HG03095 (cell line): ENCODE measurements around the gene POLR3GL.

Source experiments
- ATAC-seq: cut with Tn5 transposase; IDR thresholded peaks from one replicate; pipeline ENCODE4 v1.9.1; 2021; ENCODE audit warnings: moderate library complexity; ENCODE audit not compliant: unreplicated experiment

Gene POLR3GL

GRCh38 chr1:145947551-145947950 lies 16.9 kb upstream of the POLR3GL start:
- no peak for ATAC-seq

DNA sequence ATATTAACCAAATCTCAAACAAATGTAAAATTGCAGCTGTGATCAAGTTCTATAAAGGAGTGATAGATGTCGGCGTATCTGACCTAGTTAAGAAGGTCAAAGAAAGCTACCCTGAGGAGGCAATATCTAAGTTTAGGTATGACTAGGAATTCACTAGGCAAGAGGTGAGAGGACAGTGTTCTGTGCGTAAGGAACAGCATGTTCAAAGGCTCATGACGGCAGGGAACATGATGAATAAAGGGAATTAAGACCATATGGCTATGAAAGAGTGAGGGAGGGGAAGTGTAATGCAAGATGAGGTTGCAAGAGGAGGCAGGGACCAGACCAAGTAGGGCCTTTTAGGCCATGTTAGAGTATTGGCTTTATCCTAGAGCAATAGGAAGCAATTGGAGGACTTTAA lies 15.3 kb upstream of the POLR3GL start:
- ATAC-seq: no peak

GRCh38 chr1:145951526-145951925 lies 13.0 kb upstream of the POLR3GL start:
- ATAC-seq: no peak

DNA sequence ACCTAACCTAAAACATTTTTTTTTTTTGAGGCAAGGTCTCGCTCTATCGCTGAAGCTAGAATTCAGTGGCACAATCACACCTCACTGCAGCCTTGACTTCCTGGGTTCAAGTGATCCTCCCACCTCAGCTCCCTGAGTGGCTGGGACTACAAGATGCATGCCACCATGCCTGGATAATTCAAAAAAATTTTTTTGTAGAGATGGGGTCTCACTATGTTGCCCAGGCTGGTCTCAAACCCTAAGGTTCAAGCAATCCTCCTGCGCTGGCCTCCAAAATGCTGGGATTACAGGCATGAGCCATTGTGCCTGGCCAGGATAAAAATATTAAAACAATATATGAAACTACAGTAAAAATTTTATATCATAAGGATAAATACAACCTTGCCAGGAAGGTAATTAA lies 11.6 kb upstream of the POLR3GL start:
- ATAC-seq: no peak

GRCh38 chr1:145953861-145954260 lies 10.6 kb upstream of the POLR3GL start:
- no peak for ATAC-seq

DNA sequence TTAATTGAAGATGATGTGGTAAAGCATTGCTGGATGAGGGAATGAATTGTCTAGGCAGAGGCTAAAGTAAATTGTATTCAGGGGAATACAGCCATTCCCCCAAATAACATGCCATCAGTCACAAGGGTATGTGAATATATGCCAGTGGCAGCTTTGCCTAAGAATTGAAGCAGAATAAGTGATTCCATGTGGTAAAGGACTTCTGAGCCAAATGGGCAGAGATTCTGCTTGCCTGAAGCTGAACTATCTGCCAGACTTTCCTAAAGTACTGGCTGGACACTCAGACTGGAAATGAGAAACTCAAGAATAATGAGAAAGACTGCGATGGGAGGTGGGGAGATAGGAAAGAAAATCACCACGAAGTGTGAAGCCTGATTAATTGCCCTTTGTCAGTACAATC lies 9.1 kb upstream of the POLR3GL start:
- ATAC-seq: no peak

- no peak for ATAC-seq
These were observed 8.1 kb upstream of the POLR3GL start for GRCh38 chr1:145956361-145956760.

GRCh38 chr1:145956781-145957442 lies 7.6 kb upstream of the POLR3GL start:
- no peak for ATAC-seq

DNA sequence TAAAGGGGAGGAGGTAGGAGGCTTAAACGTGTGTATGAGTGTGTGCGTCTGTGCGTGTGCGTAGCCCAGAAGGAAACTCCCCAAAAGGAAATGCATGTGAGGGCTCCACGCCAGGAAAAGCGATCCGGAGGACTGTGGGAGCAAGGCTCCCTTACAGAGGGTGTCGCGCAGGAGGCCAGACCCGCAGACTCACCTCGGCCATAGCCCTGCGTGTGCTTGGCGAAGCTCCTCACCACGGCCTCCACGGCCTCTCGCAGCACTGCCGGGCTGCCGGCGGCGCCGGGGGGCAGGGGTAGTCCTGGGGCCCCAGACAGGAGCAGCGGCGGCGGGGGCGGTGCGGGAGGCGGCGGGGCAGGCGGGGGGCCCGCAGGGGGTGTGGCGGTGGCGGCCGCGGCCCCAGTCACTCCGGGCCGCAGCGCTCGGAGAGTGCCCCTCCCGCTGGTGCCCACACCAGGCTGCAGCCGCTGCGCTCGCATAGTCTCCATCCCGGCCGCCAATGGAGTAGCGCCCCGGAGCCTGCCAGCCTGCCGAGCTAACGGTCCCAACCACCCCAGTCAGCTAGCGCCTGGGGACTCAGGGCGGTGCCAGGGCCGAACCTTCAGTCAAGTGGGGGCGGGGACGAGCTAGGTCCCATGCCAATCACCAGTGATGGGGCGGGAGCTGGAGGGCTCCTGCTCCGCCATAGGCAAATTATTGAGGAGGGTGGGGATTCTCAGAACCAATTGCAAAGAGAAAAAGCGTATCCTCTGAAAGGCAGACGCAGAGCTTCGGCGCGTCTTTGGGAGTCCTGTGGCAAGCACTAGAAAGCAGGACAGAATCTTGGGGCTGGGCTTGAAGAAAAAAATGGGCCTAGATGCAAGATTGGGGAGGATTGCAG lies 6.8 kb upstream of the POLR3GL start, which contains the start of gene LIX1L:
Gene LIX1L (minus strand): TSS at position 575 of the 877 bp plus-strand sequence. CDS start 90 bp downstream, at position 485.
- peak; percentile 75 for ATAC-seq

GRCh38 chr1:145958734-145959133 lies 5.8 kb upstream of the POLR3GL start:
- ATAC-seq: no peak

- no peak for ATAC-seq
These were observed 5.2 kb upstream of the POLR3GL start for GRCh38 chr1:145959333-145959732.

DNA sequence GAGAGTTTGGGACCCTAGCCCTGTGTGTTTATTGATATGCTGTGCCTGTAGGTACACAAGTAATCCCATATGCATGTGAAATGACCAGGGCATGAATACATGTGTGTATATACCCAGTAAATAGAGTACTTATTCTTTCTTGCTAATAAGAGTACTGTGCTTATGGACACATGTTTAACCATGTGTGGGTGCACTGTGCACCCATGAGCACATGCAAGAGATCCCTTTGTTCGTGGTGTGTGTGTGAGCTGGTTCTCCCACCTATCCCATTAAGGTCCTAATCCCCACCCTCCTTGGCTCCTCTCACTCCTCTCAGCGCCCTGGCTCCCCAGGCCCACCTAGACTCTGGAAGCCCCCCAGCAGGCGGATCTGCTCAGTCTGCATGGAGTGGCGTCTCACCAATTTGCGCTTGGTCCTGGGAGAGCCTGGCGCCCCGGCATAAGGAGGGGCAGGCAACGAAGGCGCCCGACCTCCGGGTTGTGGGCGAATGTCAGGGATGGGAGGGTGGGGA lies 4.5 kb upstream of the POLR3GL start:
- ATAC-seq: no peak

GRCh38 chr1:145960468-145961108 lies 3.9 kb upstream of the POLR3GL start:
- ATAC-seq: no peak

DNA sequence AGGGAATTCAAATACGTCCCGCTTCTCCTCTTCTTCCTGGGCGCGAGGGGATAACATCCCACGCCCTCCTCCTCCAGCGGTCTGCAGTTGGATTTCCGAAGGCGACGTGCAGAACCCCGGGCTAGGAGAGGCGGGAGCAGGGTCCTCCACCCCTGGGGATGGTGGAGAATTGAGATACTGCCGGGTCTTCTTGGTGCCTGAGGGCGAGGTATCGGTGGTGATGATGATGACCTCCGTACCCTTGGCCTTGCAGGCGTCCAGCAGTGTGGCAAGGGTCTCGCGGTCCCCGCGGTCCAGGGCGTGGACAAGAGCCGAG lies 3.4 kb upstream of the POLR3GL start:
- ATAC-seq: no peak

GRCh38 chr1:145961425-145962156 lies 2.9 kb upstream of the POLR3GL start:
- no peak for ATAC-seq

DNA sequence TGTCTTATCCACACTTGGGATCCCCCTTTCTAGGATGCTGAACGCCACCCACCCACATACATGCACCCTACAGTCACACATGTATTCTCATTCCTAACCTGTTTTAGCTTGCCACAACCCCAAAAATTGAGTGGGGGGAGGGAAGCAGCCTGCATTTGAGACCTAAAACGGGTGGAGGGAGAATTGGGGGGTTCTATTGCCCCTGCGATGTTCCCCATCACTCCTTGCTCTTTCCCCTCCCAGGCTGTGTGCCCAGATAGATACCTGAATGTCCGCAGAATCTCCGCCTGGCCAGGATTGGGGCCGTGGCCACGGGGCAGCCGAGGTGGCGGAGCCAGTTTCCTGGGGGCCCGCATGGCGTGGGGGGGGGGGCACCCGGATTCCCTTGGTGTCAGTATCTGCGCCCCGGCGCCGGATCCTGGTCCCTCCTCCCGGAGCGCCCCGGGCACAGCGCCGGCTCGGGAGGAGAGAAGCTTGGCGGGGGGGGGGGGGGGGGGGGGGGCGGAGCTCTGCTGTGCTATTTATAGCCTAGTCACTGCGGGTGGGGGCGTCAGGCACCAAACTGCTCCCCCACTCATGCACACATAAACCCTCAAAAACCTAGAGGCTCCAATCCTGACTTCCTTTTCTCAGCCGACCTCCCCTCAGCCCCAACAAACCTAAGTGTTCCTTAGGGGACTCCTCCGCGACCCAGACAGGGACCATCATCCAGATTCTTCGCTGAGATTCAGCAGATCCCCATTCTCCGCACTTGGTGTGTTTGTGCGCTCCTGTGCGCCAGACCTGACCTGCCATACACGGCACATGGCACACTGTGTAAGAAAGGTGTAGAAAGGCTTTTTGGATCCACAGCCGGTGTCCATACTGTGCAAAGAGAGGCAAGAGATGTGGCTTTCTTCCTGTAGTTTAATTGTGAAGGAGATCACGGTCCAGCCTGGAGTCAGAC lies 2.1 kb upstream of the POLR3GL start:
- ATAC-seq: no peak

GRCh38 chr1:145963265-145964019 lies 1.0 kb upstream of the POLR3GL start:
- ATAC-seq: no peak

GRCh38 chr1:145965119-145965744 lies 742 bp downstream of the POLR3GL start:
- ATAC-seq: no peak

DNA sequence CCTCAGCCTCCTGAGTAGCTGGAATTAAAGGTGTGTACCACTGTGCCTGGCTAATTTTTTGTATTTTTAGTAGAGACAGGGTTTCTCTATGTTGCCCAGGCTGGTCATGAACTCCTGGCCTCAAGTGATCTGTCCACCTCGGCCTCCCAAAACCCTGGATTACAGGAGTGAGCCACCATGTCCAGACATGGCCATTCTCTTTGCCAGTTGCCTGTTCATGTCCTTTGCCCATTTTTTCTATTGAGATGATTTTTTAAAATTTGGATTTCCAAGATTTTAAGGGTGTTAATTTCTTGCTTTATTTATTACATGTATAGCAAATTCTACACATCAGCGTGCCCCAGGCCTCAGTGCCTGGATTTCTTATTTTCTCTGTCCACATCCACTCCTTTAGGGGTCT lies 2.8 kb downstream of the POLR3GL start:
- ATAC-seq: no peak
